HFF-Myc (cell line): ENCODE results near the gene HACD1.

Experiments used
- DNase-seq: peaks from one replicate; pipeline ENCODE4 v3.0.0-alpha.2; 2011; ENCODE audit warnings: low read depth; ENCODE audit errors: extremely low read depth
- H3K4me3 ChIP-seq: replicated peaks from 2 replicates; pipeline ENCODE4 v1.5.1; 2011; ENCODE audit warnings: low read depth, mild to moderate bottlenecking, control low read depth, low read length
- TF ChIP-seq, protein P1 (sequence below): IDR thresholded peaks from 2 replicates; pipeline ENCODE4 v1.5.1; 2012; ENCODE audit warnings: mild to moderate bottlenecking, low read depth, low read length, control low read depth; ENCODE audit errors: missing control alignments

The HACD1 gene

DNA sequence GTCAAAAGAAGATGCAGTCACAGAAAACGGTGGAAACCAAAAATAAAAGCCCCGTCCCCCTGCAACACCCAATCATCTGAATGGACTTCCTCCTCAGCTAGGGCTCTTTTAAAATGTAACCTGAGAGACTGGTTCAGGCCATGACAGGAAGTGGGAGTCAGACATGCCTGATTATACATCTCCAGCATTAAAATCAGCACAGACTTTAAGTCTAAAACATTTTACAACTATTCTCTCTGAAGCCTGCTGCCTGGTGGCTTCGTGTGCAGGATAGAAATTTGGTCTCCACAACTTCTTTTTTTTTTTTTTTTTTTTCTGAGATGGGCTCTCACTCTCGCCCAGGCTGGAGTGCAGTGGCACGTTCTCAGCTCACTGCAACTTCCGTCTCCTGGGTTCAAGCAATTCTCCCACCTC, 30.3 kb downstream of the HACD1 start:
- DNase-seq = peak; percentile 10
- H3K4me3 ChIP-seq = no peak overlapping the region
- TF ChIP-seq, protein P1, sequence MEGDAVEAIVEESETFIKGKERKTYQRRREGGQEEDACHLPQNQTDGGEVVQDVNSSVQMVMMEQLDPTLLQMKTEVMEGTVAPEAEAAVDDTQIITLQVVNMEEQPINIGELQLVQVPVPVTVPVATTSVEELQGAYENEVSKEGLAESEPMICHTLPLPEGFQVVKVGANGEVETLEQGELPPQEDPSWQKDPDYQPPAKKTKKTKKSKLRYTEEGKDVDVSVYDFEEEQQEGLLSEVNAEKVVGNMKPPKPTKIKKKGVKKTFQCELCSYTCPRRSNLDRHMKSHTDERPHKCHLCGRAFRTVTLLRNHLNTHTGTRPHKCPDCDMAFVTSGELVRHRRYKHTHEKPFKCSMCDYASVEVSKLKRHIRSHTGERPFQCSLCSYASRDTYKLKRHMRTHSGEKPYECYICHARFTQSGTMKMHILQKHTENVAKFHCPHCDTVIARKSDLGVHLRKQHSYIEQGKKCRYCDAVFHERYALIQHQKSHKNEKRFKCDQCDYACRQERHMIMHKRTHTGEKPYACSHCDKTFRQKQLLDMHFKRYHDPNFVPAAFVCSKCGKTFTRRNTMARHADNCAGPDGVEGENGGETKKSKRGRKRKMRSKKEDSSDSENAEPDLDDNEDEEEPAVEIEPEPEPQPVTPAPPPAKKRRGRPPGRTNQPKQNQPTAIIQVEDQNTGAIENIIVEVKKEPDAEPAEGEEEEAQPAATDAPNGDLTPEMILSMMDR = no peak

DNA sequence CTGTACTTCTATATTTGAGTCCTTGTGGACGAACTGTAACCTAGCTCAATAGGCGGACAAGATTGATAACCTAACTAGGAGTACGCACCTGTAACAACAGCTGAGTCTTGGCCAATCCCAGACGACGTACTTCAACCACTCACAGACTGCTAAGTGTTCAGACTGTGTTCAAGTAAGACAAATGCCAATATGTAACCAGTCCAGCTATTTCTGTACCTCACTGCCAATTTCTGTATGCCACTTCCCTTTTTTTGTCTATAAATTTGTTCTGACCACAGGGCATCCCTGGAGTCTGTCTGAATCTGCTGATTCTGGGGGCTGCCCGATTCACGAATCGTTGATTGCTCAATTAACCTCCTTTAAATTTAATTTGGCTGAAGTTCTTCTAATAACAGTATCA, 32.2 kb downstream of the HACD1 start:
- H3K4me3 ChIP-seq = no peak overlapping the region
- TF ChIP-seq, protein P1 = no peak
- DNase-seq = no peak

DNA sequence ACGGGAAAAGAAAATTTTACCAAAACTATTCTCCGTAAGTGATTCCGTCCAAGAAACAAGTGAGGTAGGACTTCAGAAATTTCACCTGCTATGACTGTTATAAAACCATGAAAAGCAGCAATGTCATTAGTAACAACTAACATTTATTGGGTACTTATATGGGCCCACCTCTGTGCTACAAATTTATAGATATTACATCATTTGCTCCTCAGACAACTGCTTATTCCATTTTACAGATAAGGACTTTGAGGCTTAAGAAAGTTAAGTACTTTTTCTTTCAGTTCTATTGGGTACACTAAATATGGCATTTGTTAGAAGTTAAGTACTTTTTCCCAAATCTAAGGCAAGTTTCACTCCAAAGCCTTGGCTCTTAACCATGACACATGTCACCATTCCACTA, 36.3 kb downstream of the HACD1 start:
- no peak for DNase-seq
- TF ChIP-seq, protein P1 = no peak
- no peak overlapping the region for H3K4me3 ChIP-seq

DNA sequence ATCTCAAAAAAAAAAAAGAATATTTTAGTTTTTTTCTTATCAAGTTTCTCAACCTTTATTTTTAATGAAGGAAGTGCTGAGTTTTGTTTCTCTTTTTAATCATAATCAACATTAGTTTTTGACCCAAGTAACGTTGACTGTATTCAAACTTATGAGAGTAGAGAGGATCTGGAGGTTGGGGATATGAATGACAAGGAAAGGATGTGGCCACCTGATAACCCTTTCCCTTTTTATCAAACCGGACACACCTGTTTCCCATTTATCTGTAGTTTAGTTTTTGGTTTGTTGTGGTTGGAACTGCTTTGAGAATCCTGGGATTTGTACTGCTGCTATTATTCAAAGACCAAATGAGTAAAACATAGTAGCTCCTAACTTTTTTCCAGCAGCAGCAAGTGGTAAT, 38.6 kb downstream of the HACD1 start:
- DNase-seq = no peak
- TF ChIP-seq, protein P1 = no peak
- no peak overlapping the region for H3K4me3 ChIP-seq

DNA sequence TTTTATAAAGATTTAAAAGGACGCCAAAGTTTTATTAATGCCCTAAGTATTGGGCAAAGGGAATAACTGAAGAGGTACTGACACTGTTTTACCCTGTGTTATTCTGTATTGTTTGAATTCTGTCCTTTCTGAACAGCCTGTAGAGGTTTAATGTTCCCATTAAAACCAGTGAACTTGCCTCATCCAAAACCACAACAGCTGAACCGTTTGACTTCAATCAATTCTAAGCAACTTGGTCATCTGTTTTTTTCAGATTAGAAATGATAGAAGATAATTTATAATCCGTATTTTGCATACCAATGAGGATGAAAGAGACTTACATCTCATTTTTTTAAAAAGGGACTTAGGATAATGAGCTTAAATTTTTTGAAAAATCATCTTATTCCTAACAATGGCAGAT, 40.4 kb downstream of the HACD1 start:
- TF ChIP-seq, protein P1 = no peak
- no peak for DNase-seq
- H3K4me3 ChIP-seq = no peak overlapping the region

DNA sequence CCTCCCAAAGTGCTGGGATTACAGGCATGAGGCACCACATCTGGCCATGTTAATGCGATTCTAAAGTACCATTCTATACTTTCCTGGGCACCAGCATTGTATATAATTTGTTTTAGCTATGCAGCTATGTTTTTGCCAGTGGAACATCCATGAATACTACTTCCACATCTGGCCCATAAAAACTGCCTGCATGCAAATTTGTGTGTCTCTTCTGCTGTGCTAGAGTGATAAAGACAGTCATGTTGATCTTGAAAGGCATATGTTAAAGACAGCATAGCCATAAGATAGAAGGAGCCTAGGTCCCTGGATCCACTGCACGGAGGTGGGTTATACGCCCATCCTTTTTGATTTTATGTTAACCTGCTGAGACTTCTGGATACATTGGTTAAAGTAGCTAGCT, 52.3 kb downstream of the HACD1 start:
- DNase-seq = no peak
- H3K4me3 ChIP-seq = no peak overlapping the region
- TF ChIP-seq, protein P1 = no peak

DNA sequence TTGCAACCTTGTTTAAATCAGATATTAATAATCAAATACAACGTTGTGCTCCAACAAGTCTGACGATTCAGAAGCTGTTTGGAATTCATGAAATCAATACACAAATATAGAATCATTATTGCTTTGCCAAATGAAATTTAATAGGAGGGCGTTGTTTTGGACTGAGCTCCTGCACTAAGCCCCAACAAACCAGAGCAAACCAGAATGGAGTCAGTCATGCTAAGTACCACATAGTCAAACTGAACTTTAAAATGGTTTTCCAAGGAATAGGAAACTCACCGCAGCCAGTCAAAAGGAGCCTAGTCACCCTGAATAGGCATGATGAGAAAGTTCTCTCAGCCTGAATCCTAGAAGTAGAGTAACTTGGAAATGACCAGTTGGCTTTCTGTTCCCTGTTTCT, 53.7 kb downstream of the HACD1 start:
- TF ChIP-seq, protein P1 = no peak
- no peak overlapping the region for H3K4me3 ChIP-seq
- no peak for DNase-seq
